ENCODE measurements around the gene MAP4K2. TPM values are rescaled to one million over a fixed set of nuclear protein-coding genes. Genes with fewer than 3 reads are reported as not detected.

The MAP4K2 gene
- total and polyA plus RNA-seq, 2 of the 8 experiments (the other 6 are each of a cell fraction or from before 2014, with no cell fraction given): 20.1 to 20.7 TPM

GRCh38 chr11:64766881-64767280 is 36.1 kb downstream of the MAP4K2 start:
- H2BK20ac ChIP-seq (ENCODE audit: low read length): no peak overlapping the region
- no peak overlapping the region for H3K9ac ChIP-seq (replicated peaks in 1 of 4; ENCODE audit: extremely low read depth in 1 of 4, low read depth in 3 of 4, low read length in 3 of 4)
- no peak overlapping the region for H4K8ac ChIP-seq (ENCODE audit: extremely low read depth, insufficient read depth, low read length)
- peaks cover 21 to 37% of the 10 kb centered on the region in 2 experiments for H4K20me1 ChIP-seq (replicated peaks in 1 of 2; ENCODE audit: control insufficient read depth in 1 of 2, insufficient read depth in 2 of 2, low read length in 2 of 2)
- H2AFZ ChIP-seq (ENCODE audit: low read length): no peak overlapping the region
- no peak overlapping the region for H3K4ac ChIP-seq (replicated peaks; ENCODE audit: insufficient read length, low read depth, low read length)
- H3K9me3 ChIP-seq (ENCODE audit: insufficient read depth in 2 of 2, low read depth in 1 of 2, low read length in 1 of 2): no peaks in the 10 kb centered on the region
- POLR2A ChIA-PET (ENCODE audit: partially characterized antibody): interaction anchor here (0.9 to 42.9 kb wide), 3 partner anchors 1 to 19 kb away, joined by 3 to 1087 read pairs (median 1087); partner anchors contain the start of genes PYGM, RASGRP2 and SF1
- H3K36me3 ChIP-seq (ENCODE audit: control insufficient read depth in 2 of 4, insufficient read depth in 4 of 4, low read length in 3 of 4): peaks cover 49 to 84% (median 72%) of the 10 kb centered on the region in 4 experiments
- no peak overlapping the region for H3K14ac ChIP-seq (ENCODE audit: insufficient read length)
- no peak for FAIRE-seq
- no peak overlapping the region for H4K91ac ChIP-seq (replicated peaks; ENCODE audit: insufficient read length, low read length)
- no peak overlapping the region for H2BK120ac ChIP-seq (replicated peaks; ENCODE audit: low read depth, low read length)
- H3K18ac ChIP-seq (ENCODE audit: extremely low read depth, low read length): no peak overlapping the region
- CTCF ChIA-PET (ENCODE audit: partially characterized antibody): interaction anchor here (0.6 to 23.6 kb wide), 7 partner anchors 10 to 831 kb away, joined by 3 to 376 read pairs (median 4); partner anchors contain the start of genes RASGRP2 and SF1
- no peak overlapping the region for H2BK15ac ChIP-seq (ENCODE audit: low read length)
- no peak overlapping the region for H3K56ac ChIP-seq (replicated peaks; ENCODE audit: insufficient read length, low read depth, low read length)
- peaks cover 20 to 48% (median 40%) of the 10 kb centered on the region in 4 experiments for H3K4me1 ChIP-seq (replicated peaks in 1 of 4; ENCODE audit: control insufficient read depth in 3 of 4, insufficient read depth in 4 of 4, low read length in 3 of 4)
- no peak for DNase-seq (ENCODE audit: low read depth in 1 of 2, low spot score in 2 of 2)
- no peaks in the 10 kb centered on the region for H3K23me2 ChIP-seq (ENCODE audit: low read depth, low read length)
- H3K23ac ChIP-seq (ENCODE audit: insufficient read length): no peak overlapping the region
- H2AK5ac ChIP-seq (ENCODE audit: low read depth, low read length): no peak overlapping the region
- no peak overlapping the region for H3K4me2 ChIP-seq (ENCODE audit: insufficient read depth in 1 of 2, low read depth in 2 of 2, low read length in 2 of 2)
- no peak overlapping the region for H2BK12ac ChIP-seq (ENCODE audit: low read depth, low read length)
- H2BK5ac ChIP-seq (ENCODE audit: low read depth, low read length): peak overlapping the region; percentile 20; the same call in 1 of the 2 replicates
- H3K27me3 ChIP-seq (replicated peaks in 1 of 4; ENCODE audit: control insufficient read depth in 3 of 4, extremely low read depth in 1 of 4, insufficient read depth in 3 of 4, low read length in 3 of 4): no peaks in the 10 kb centered on the region; a peak in 1 of 7 replicates
- no peak overlapping the region for H4K5ac ChIP-seq (ENCODE audit: insufficient read length, low read depth, low read length)
- TF ChIP-seq TBP (IDR thresholded peaks at IDR 0.05; ENCODE audit: low read depth, low read length): no peak
- TF ChIP-seq RXRA (IDR thresholded peaks at IDR 0.05; ENCODE audit: insufficient read depth, low read depth, low read length): no peak
- no peak for TF ChIP-seq EGR1 (IDR thresholded peaks at IDR 0.05; ENCODE audit: borderline replicate concordance, low read depth, low read length)
- TF ChIP-seq MAX (IDR thresholded peaks at IDR 0.05): no peak
- TF ChIP-seq MAFK (IDR thresholded peaks at IDR 0.05; ENCODE audit: low read depth, low read length): no peak
- no peak for TF ChIP-seq NANOG (IDR thresholded peaks at IDR 0.05; ENCODE audit: insufficient read depth, low read depth, low read length, poor library complexity, severe bottlenecking)
- TF ChIP-seq RBBP5 (IDR thresholded peaks at IDR 0.05; ENCODE audit: borderline replicate concordance, low read depth, low read length): no peak
- no peak for TF ChIP-seq FOSL1 (IDR thresholded peaks at IDR 0.05; ENCODE audit: insufficient read depth, low read depth, low read length)
- TF ChIP-seq BACH1 (IDR thresholded peaks at IDR 0.05; ENCODE audit: low read length): no peak
- no peak for TF ChIP-seq SIRT6 (IDR thresholded peaks at IDR 0.05; ENCODE audit: low read length)
- peaks cover 0 to 30% of the 10 kb centered on the region in 2 experiments; a peak in 2 of 4 replicates for H3K79me2 ChIP-seq (ENCODE audit: control insufficient read depth in 1 of 2, insufficient read depth in 2 of 2, low read length in 2 of 2)
- H3K4me3 ChIP-seq (ENCODE audit: extremely low read depth in 1 of 4, insufficient read depth in 2 of 4, low read depth in 3 of 4, low read length in 4 of 4): no peak overlapping the region
- 96% methylated on average over 5 of the region's 11 CpGs; no CpG with 5 or more reads in 1 of the 2 experiments for WGBS, 2 experiments (ENCODE audit: extremely low coverage in 1 of 2, insufficient coverage in 1 of 2, insufficient read length in 1 of 2, insufficient replicate concordance in 2 of 2, low coverage in 1 of 2, low lambda C conversion rate in 2 of 2, missing lambda C conversion rate in 1 of 2)
- peak overlapping the region; percentile 0; the same call in 1 of the 2 replicates for H3K27ac ChIP-seq (ENCODE audit: low read depth, low read length)
- peaks cover 3% of the 10 kb centered on the region for H3K79me1 ChIP-seq (ENCODE audit: low read depth, low read length)

All from H1 (cell line).